Thyroid gland (tissue), 4 donors: ENCODE results near the gene SETD2.

Experiments used
- POLR2A ChIP-seq, 2 donors: fragments of 450-650 bp; IDR thresholded peaks; one replicate each; pipeline ENCODE4 v1.6.1; 2017; ENCODE audit warnings: antibody characterized with exemption in 2 of 2, mild to moderate bottlenecking in 2 of 2, moderate library complexity in 1 of 2
- TF ChIP-seq, protein P1 (sequence below), 6 experiments: fragments of 200-600 bp in 3 of 6; fragments of 450-650 bp in 3 of 6; sonication (generic) in 3 of 6; IDR thresholded peaks; one replicate each; pipeline ENCODE4 v1.5.1; 2016 to 2019; ENCODE audit warnings: antibody characterized with exemption in 6 of 6, mild to moderate bottlenecking in 2 of 6, inconsistent platforms in 1 of 6, moderate library complexity in 1 of 6

DNA sequence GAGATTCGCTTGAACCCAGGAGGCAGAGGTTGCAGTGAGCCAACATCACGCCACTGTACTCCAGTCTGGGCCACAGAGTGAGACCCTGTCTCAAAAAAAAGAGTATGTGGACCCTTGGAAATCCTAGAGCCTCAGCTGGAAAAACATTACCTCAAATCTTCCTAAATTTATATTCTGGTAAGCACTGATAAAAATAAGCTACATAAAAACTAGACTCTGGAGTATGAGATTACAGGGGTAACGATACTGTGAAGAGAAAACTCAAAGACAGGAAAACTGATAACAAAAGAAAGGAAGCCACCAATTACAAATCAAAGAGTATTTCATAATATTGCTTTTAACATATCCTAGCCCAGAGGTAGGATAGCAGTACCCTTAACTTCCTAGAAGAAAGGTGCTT is 30.3 kb downstream of the SETD2 start:
- TF ChIP-seq, protein P1, sequence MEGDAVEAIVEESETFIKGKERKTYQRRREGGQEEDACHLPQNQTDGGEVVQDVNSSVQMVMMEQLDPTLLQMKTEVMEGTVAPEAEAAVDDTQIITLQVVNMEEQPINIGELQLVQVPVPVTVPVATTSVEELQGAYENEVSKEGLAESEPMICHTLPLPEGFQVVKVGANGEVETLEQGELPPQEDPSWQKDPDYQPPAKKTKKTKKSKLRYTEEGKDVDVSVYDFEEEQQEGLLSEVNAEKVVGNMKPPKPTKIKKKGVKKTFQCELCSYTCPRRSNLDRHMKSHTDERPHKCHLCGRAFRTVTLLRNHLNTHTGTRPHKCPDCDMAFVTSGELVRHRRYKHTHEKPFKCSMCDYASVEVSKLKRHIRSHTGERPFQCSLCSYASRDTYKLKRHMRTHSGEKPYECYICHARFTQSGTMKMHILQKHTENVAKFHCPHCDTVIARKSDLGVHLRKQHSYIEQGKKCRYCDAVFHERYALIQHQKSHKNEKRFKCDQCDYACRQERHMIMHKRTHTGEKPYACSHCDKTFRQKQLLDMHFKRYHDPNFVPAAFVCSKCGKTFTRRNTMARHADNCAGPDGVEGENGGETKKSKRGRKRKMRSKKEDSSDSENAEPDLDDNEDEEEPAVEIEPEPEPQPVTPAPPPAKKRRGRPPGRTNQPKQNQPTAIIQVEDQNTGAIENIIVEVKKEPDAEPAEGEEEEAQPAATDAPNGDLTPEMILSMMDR (IDR thresholded peaks at IDR 0.05) = no peak
- TF ChIP-seq POLR2A (IDR thresholded peaks at IDR 0.05) = no peak
